K562 (cell line): Measurements from ENCODE around the gene MPPED2. TPM values are rescaled to one million over a fixed set of nuclear protein-coding genes. Genes with fewer than 3 reads are reported as not detected.

Source experiments
- ATAC-seq: fragments of 200-7000 bp; cut with Tn5 transposase; 3 replicates; pipeline ENCODE4 v1.9.1; 2020; ENCODE audit warnings: moderate library complexity
- BruUV-seq: library from RNA; stranded (reverse); fragments of 400-500 nt; replicated peaks from 2 replicates; lab custom pipeline; 2021; lab: Mats Ljungman, UMichigan
- CTCF ChIA-PET: fragments of 300-600 bp; formaldehyde crosslinking; extraction: SDS; loops from one replicate; lab custom pipeline; 2021; ENCODE audit warnings: low intra/inter-chr PET ratio; lab: Yijun Ruan, JAX
- POLR2A ChIA-PET: fragments of 300-600, 350-650 bp; sonication (Branson Sonifier 250); formaldehyde crosslinking; extraction: SDS; loops from one replicate; lab custom pipeline; 2021; ENCODE audit warnings: antibody characterized with exemption, inconsistent platforms; lab: Yijun Ruan, JAX
- DNase-seq, 4 experiments: peaks; one replicate each; pipeline versions ENCODE4 v3.0.0 to v3.0.0-alpha.2; 2011 to 2018; ENCODE audit warnings: low spot score in 3 of 4, mixed read lengths in 3 of 4; ENCODE audit errors: extremely low read depth in 1 of 4
- FAIRE-seq: peaks from 2 replicates; lab custom pipeline; 2011; peaks lifted over from hg19 to GRCh38; lab: Jason Lieb, UNC
- H2AFZ ChIP-seq: 2 replicates; pipeline ENCODE4 v1.6.0; 2011; ENCODE audit warnings: low read depth, low read length, control low read depth, inconsistent platforms
- H3K27ac ChIP-seq: fragments of 200-600 bp; 3 replicates; pipeline ENCODE4 v1.8.0; 2011; ENCODE audit warnings: low read depth, mild to moderate bottlenecking, control low read depth, inconsistent platforms, low read length, moderate library complexity, mixed read lengths; ENCODE audit errors: extremely low read depth
- H3K27me3 ChIP-seq, 2 experiments: fragments of 300-600 bp in 1 of 2; 2 replicates in 1 of 2; 3 replicates in 1 of 2; pipeline versions ENCODE4 v1.6.0 to v1.8.0; 2011; ENCODE audit warnings: inconsistent platforms in 2 of 2, low read length in 2 of 2, mild to moderate bottlenecking in 1 of 2, mixed read lengths in 1 of 2, moderate library complexity in 1 of 2; ENCODE audit not compliant: control insufficient read depth in 2 of 2, insufficient read depth in 2 of 2
- H3K36me3 ChIP-seq: fragments of 300-600 bp; 3 replicates; pipeline ENCODE4 v1.8.0; 2011; ENCODE audit warnings: mild to moderate bottlenecking, low read length, inconsistent platforms; ENCODE audit not compliant: control insufficient read depth, insufficient read depth
- H3K4me1 ChIP-seq, 2 experiments: fragments of 200-600 bp in 1 of 2; replicated peaks in 1 of 2; 2 replicates in 1 of 2; 3 replicates in 1 of 2; pipeline versions ENCODE4 v1.5.1 to v1.8.0; 2011; ENCODE audit warnings: inconsistent platforms in 2 of 2, low read length in 2 of 2, mild to moderate bottlenecking in 1 of 2, mixed read lengths in 1 of 2, moderate library complexity in 1 of 2; ENCODE audit not compliant: control insufficient read depth in 2 of 2, insufficient read depth in 2 of 2
- H3K4me2 ChIP-seq: 2 replicates; pipeline ENCODE4 v1.6.1; 2011; ENCODE audit warnings: low read length, control low read depth, inconsistent platforms, mixed read lengths; ENCODE audit not compliant: insufficient read depth
- H3K4me3 ChIP-seq: fragments of 200-600 bp; sonication (generic), shearing (Covaris generic); 2 replicates; pipeline ENCODE4 v1.5.1; 2016; ENCODE audit warnings: control low read depth, inconsistent platforms
- H3K79me2 ChIP-seq: fragments of 200-600 bp; 3 replicates; pipeline ENCODE4 v1.8.0; 2011; ENCODE audit warnings: low read length, inconsistent platforms; ENCODE audit not compliant: control insufficient read depth, insufficient read depth
- H3K9ac ChIP-seq, 2 experiments: 2 replicates each; pipeline versions ENCODE4 v1.6.0 to v1.6.1; 2011; ENCODE audit warnings: low read depth in 2 of 2, low read length in 2 of 2, control low read depth in 1 of 2, inconsistent platforms in 1 of 2, mild to moderate bottlenecking in 1 of 2, mixed read lengths in 1 of 2; ENCODE audit not compliant: insufficient read depth in 1 of 2
- H3K9me1 ChIP-seq: one replicate; pipeline ENCODE4 v1.6.0; 2011; ENCODE audit warnings: inconsistent platforms, mild to moderate bottlenecking, low read length, moderate library complexity; ENCODE audit not compliant: control insufficient read depth, insufficient read depth
- H3K9me3 ChIP-seq: replicated peaks from 2 replicates; pipeline ENCODE4 v1.5.1; 2011; ENCODE audit warnings: low read depth, low read length, inconsistent platforms; ENCODE audit not compliant: control insufficient read depth, insufficient read depth
- H4K20me1 ChIP-seq: replicated peaks from 2 replicates; pipeline ENCODE4 v1.6.1; 2011; ENCODE audit warnings: low read length, inconsistent platforms, mixed read lengths; ENCODE audit not compliant: control insufficient read depth, insufficient read depth
- CREBBP ChIP-seq: IDR thresholded peaks from one replicate; pipeline ENCODE4 v1.6.1; 2012; ENCODE audit warnings: low read depth, mild to moderate bottlenecking, control low read depth, inconsistent platforms, low read length
- HMGN3 ChIP-seq: IDR thresholded peaks from 2 replicates; pipeline ENCODE4 v1.6.1; 2011; ENCODE audit warnings: borderline replicate concordance, low read depth, mild to moderate bottlenecking, mixed read lengths, low read length; ENCODE audit not compliant: insufficient read length; ENCODE audit errors: extremely low read depth
- HNRNPL ChIP-seq: fragments of 200-400 bp; formaldehyde crosslinking; IDR thresholded peaks from 2 replicates; pipeline ENCODE4 v1.6.1; 2017; ENCODE audit warnings: low read depth, mild to moderate bottlenecking, low read length
- MED1 ChIP-seq: sonication (generic); formaldehyde crosslinking; IDR thresholded peaks from 2 replicates; pipeline ENCODE4 v1.8.1; 2023; ENCODE audit warnings: missing genetic modification reagents, borderline replicate concordance
- MTA2 ChIP-seq: fragments of 450-650 bp; IDR thresholded peaks from 2 replicates; pipeline ENCODE4 v1.6.1; 2016; ENCODE audit warnings: low read depth
- NR3C1 ChIP-seq: sonication (generic); formaldehyde crosslinking; IDR thresholded peaks from 2 replicates; pipeline ENCODE4 v1.8.1; 2022; ENCODE audit warnings: missing genetic modification reagents
- PHB ChIP-seq: fragments of 250-450 bp; sonication (Bioruptor Pico); IDR thresholded peaks from 2 replicates; pipeline ENCODE4 v1.5.0; 2021
- PHB2 ChIP-seq: fragments of 450-650 bp; IDR thresholded peaks from 2 replicates; pipeline ENCODE4 v1.6.1; 2017; ENCODE audit warnings: low read depth
- SETDB1 ChIP-seq: IDR thresholded peaks from one replicate; pipeline ENCODE4 v1.6.1; 2012; ENCODE audit warnings: low read length, control low read depth, inconsistent platforms
- SRF ChIP-seq, 2 experiments: fragments of 250-450, 450-650 bp in 1 of 2; sonication (Bioruptor Pico) in 1 of 2; sonication (generic) in 1 of 2; formaldehyde crosslinking; IDR thresholded peaks; 2 replicates each; pipeline versions ENCODE4 v1.5.0 to v1.5.1; 2020 to 2022; ENCODE audit warnings: mild to moderate bottlenecking in 1 of 2, missing genetic modification reagents in 1 of 2
- TAF1 ChIP-seq: IDR thresholded peaks from 2 replicates; pipeline ENCODE4 v1.6.1; 2011; ENCODE audit warnings: mild to moderate bottlenecking, low read length, moderate library complexity; ENCODE audit not compliant: insufficient read depth, control insufficient read depth, severe bottlenecking; ENCODE audit errors: extremely low read depth
- ZHX1 ChIP-seq: fragments of 150-350 bp; conservative IDR thresholded peaks from 2 replicates; pipeline ENCODE4 v1.6.1; 2014; ENCODE audit warnings: low read length
- ZNF12 ChIP-seq: sonication (generic); formaldehyde crosslinking; IDR thresholded peaks from 2 replicates; pipeline ENCODE4 v1.4.0; 2020; ENCODE audit warnings: mild to moderate bottlenecking, missing genetic modification reagents
- ZNF3 ChIP-seq: fragments of 250-450 bp; sonication (Bioruptor Pico); IDR thresholded peaks from 2 replicates; pipeline ENCODE4 v1.5.0; 2021; ENCODE audit warnings: mild to moderate bottlenecking, moderate library complexity
- WGBS: fragments of 100-300 bp; shearing (Covaris generic); methylation state at CpG from one replicate; pipeline ENCODE4 v1.1.6; 2016; ENCODE audit warnings: low coverage, mixed read lengths; ENCODE audit not compliant: insufficient coverage; ENCODE audit errors: missing lambda C conversion rate; 5-methylcytosine and 5-hydroxymethylcytosine counted together
- in situ Hi-C: fragments of 300-500 bp; cut with MboI; formaldehyde crosslinking; loops from 4 replicates; pipeline ENCODE4 v1.15.0; 2018; ENCODE audit warnings: inconsistent platforms, mixed read lengths
- intact Hi-C: fragments of 100-400 bp; cut with micrococcal nuclease; formaldehyde crosslinking; loops from 2 replicates; pipeline ENCODE4 v1.14.2; 2022
- polyA plus RNA-seq, 8 experiments: library from polyadenylated mRNA; depleted of rRNA in 4 of 8; stranded (reverse) in 5 of 8; unstranded in 3 of 8; fragments of >200 nt; fragmentation: Nextera tagmentation in 2 of 8; fragmentation: Illumina TruSeq in 1 of 8; extraction: Ambion mirVana in 2 of 8; extraction: Trizol in 1 of 8; gene quantifications; 2 replicates each; pipeline versions ENCODE4 v1.2.1 to v1.2.3, GENCODE V29; 2011 to 2014; ENCODE audit warnings: inconsistent platforms in 1 of 8, missing spikeins in 1 of 8
- total RNA-seq, 7 experiments: library from RNA; depleted of rRNA in 6 of 7; stranded (reverse); fragments of >200 nt in 6 of 7; fragmentation: Illumina TruSeq in 2 of 7; extraction: Trizol in 2 of 7; gene quantifications; 2 replicates each; pipeline versions ENCODE4 v1.2.1 to v1.2.3, GENCODE V29; 2011 to 2021; ENCODE audit warnings: low replicate concordance in 1 of 7
- TF ChIP-seq, protein P1 (sequence below): fragments of 250-450 bp; sonication (Bioruptor Pico); IDR thresholded peaks from 2 replicates; pipeline ENCODE4 v1.8.0; 2021; ENCODE audit warnings: mild to moderate bottlenecking, moderate library complexity

Gene MPPED2
- total and polyA plus RNA-seq, 9 of the 15 experiments (the other 6 are each of a cell fraction or from before 2014, with no cell fraction given), result not detected

DNA sequence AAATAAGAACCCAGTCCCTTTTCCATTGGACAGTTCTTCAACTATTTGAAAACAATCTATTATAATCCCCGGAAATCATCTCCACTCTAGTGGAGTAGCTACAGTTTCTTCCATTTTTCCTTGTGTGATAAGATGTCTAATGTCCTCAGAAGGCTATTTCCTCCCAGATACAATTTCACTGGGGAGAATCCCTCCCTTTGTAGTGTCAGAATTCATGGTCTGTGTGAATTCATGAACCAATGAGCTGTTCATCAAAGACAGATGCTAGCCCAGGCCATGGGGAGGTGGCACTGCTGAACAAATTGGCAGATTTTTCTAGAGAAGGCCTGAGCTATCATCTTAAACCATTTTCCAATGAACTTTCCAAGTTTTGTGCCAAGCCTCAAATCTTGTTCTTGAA is 45.4 kb downstream of the MPPED2 start:
- Histone ChIP-seq H3K9ac (no peak overlapping the region), H3K27me3 (no peaks in the 10 kb centered on the region), H3K4me2 (no peak overlapping the region), H3K79me2 (no peaks in the 10 kb centered on the region), H3K9me1 (no peaks in the 10 kb centered on the region), H3K36me3 (no peaks in the 10 kb centered on the region), H4K20me1 (no peaks in the 10 kb centered on the region)
- 0% methylated on average over 1 of the region's 1 CpG for WGBS
- DNase-seq (no peak), FAIRE-seq (no peak)
- intact Hi-C loops, result no loop called here
- CTCF ChIA-PET, result no interaction called here
- TF ChIP-seq SETDB1, result no peak
- no peak for TF ChIP-seq ZNF3 (CRISPR knock-in tag)
- no peak for TF ChIP-seq PHB2
- TF ChIP-seq HNRNPL, result no peak
- no peak for TF ChIP-seq TAF1
- TF ChIP-seq NR3C1, result no peak
- TF ChIP-seq CREBBP, result no peak
- no peak for TF ChIP-seq MED1
- TF ChIP-seq, all 486 proteins: peak for 0
- in situ Hi-C loops, result no loop called here
- no peak overlapping the region for H3K4me3 ChIP-seq
- H3K9me3 ChIP-seq, result no peaks in the 10 kb centered on the region
- BruUV-seq, result no TSS peak
- no peaks in the 10 kb centered on the region for H3K4me1 ChIP-seq
- H2AFZ ChIP-seq, result no peak overlapping the region
- H3K27ac ChIP-seq, result no peak overlapping the region
- POLR2A ChIA-PET, result no interaction called here
- no peak for ATAC-seq

DNA sequence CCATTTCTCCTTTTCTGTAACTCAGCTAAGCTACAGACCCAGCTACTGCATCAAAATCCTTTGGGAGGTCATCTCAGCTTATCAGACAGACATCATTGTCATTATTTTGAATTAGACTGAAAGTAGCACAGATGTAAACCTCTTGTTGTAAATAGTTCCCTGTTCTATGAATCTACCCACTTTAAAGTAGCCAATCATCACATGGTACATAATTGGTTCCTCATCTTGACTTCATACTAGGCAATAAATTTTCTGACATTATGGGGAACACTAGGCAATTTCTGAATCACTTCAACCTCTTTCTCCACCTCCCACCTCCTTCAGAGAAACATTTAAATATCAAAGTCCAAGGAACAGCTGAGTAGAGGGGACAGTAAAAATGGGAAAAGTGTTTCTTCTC is 47.9 kb downstream of the MPPED2 start:
- no peaks in the 10 kb centered on the region for H3K9me3 ChIP-seq
- no peaks in the 10 kb centered on the region for H4K20me1 ChIP-seq
- no peak overlapping the region for H3K4me3 ChIP-seq
- no peak overlapping the region for H3K4me2 ChIP-seq
- ChIA-PET CTCF (no interaction called here), POLR2A (no interaction called here)
- ATAC-seq (no peak), DNase-seq (no peak), FAIRE-seq (no peak)
- H3K79me2 ChIP-seq, result no peaks in the 10 kb centered on the region
- H3K27ac ChIP-seq, result no peak overlapping the region
- H3K4me1 ChIP-seq, result no peaks in the 10 kb centered on the region
- H2AFZ ChIP-seq, result no peak overlapping the region
- intact Hi-C loops (no loop called here), in situ Hi-C loops (no loop called here)
- no peak overlapping the region for H3K9ac ChIP-seq
- no peaks in the 10 kb centered on the region for H3K36me3 ChIP-seq
- H3K9me1 ChIP-seq, result no peaks in the 10 kb centered on the region
- no TSS peak for BruUV-seq
- no peaks in the 10 kb centered on the region for H3K27me3 ChIP-seq
- TF ChIP-seq, protein P1, sequence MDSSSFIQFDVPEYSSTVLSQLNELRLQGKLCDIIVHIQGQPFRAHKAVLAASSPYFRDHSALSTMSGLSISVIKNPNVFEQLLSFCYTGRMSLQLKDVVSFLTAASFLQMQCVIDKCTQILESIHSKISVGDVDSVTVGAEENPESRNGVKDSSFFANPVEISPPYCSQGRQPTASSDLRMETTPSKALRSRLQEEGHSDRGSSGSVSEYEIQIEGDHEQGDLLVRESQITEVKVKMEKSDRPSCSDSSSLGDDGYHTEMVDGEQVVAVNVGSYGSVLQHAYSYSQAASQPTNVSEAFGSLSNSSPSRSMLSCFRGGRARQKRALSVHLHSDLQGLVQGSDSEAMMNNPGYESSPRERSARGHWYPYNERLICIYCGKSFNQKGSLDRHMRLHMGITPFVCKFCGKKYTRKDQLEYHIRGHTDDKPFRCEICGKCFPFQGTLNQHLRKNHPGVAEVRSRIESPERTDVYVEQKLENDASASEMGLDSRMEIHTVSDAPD (CRISPR knock-in tag), result no peak
- TF ChIP-seq PHB (no peak), ZHX1 (no peak), SRF (CRISPR knock-in tag; IDR thresholded peaks at IDR 0.05) (no peak), HMGN3 (no peak), ZNF12 (CRISPR knock-in tag) (no peak), MTA2 (no peak)
